Measurements from ENCODE around the gene SIRT7.

DNA sequence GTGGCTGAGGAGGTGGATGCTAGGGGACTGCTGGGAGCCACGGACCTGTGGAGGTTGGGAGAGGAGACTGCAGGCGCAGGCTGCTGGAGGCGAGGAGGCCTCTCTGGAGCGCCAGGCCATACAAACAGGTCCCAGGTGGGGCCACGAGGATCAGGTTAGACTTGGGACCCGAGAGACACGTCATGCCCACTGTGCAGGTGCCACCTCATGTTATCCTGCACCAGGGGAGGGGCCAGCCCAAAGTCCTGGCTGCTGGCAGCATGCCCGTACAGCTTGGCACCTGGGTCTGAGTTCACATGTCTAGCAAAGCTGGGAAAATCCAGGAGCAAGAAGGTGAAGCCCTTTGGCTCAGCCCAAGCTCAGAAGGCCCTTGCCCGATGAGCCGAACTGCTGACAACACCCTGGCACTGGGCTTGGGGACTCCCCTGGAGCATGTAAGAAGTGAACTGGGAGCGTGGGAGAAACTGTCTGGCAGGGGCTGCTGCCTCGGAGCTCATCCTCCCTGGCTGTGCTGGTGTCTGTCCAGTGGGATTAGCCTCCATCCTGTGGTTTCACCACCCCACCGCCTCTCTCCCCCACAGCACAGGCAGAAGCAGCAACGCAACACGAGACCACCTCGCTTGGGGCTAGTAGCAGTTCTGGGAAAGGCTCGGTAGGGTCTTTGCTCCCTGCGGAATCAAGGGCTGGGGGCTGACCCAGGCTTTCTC lies 52.1 kb downstream of the SIRT7 start:
- TF ChIP-seq, protein P1, sequence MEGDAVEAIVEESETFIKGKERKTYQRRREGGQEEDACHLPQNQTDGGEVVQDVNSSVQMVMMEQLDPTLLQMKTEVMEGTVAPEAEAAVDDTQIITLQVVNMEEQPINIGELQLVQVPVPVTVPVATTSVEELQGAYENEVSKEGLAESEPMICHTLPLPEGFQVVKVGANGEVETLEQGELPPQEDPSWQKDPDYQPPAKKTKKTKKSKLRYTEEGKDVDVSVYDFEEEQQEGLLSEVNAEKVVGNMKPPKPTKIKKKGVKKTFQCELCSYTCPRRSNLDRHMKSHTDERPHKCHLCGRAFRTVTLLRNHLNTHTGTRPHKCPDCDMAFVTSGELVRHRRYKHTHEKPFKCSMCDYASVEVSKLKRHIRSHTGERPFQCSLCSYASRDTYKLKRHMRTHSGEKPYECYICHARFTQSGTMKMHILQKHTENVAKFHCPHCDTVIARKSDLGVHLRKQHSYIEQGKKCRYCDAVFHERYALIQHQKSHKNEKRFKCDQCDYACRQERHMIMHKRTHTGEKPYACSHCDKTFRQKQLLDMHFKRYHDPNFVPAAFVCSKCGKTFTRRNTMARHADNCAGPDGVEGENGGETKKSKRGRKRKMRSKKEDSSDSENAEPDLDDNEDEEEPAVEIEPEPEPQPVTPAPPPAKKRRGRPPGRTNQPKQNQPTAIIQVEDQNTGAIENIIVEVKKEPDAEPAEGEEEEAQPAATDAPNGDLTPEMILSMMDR (IDR thresholded peaks at IDR 0.05; ENCODE audit: extremely low read depth in 1 of 2, insufficient read depth in 1 of 2, low read depth in 1 of 2, low read length in 2 of 2) = no peak
- TF ChIP-seq POLR2A (IDR thresholded peaks at IDR 0.05; ENCODE audit: low read depth, low read length) = peak; percentile 44
- peak; percentile 28 for TF ChIP-seq POLR2AphosphoS5 (IDR thresholded peaks at IDR 0.05; ENCODE audit: insufficient read depth, low read depth, low read length)
- no peak for TF ChIP-seq EZH2 (IDR thresholded peaks at IDR 0.05; ENCODE audit: borderline replicate concordance, low read depth, low read length, severe bottlenecking)
- no peak for TF ChIP-seq FOS (IDR thresholded peaks at IDR 0.05; ENCODE audit: borderline replicate concordance, insufficient read depth, low read length)
- TF ChIP-seq, protein P2, sequence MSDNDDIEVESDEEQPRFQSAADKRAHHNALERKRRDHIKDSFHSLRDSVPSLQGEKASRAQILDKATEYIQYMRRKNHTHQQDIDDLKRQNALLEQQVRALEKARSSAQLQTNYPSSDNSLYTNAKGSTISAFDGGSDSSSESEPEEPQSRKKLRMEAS (IDR thresholded peaks at IDR 0.05; ENCODE audit: insufficient read depth, insufficient read length) = no peak
- no peak for TF ChIP-seq MYC (IDR thresholded peaks at IDR 0.05; ENCODE audit: low read depth, low read length)
- TF ChIP-seq GATA2 (IDR thresholded peaks at IDR 0.05; ENCODE audit: insufficient read depth, insufficient read length, low read depth, low read length) = no peak
